Endothelial cell of umbilical vein (primary cell): ENCODE data around the gene LDAF1.

Source experiments
- CTCF ChIP-seq, 2 donors: IDR thresholded peaks; 1 replicate in 1 of 2; 2 replicates in 1 of 2; pipeline ENCODE4 v1.5.1; 2011; ENCODE audit warnings: low read length in 2 of 2, mild to moderate bottlenecking in 2 of 2, moderate library complexity in 2 of 2, control low read depth in 1 of 2, inconsistent platforms in 1 of 2, low read depth in 1 of 2; ENCODE audit not compliant: insufficient read depth in 1 of 2; ENCODE audit errors: extremely low read depth in 1 of 2
- EZH2 ChIP-seq: IDR thresholded peaks from 2 replicates; pipeline ENCODE4 v1.6.1; 2012; ENCODE audit warnings: borderline replicate concordance, low read depth, mild to moderate bottlenecking, moderate library complexity, low read length, inconsistent platforms; ENCODE audit not compliant: severe bottlenecking
- FOS ChIP-seq: IDR thresholded peaks from 2 replicates; pipeline ENCODE4 v1.6.1; 2011; ENCODE audit warnings: mild to moderate bottlenecking, low read length, moderate library complexity, borderline replicate concordance; ENCODE audit not compliant: insufficient read depth
- MAX ChIP-seq: IDR thresholded peaks from 2 replicates; pipeline ENCODE4 v1.6.1; 2011; ENCODE audit not compliant: insufficient read depth, insufficient read length
- POLR2A ChIP-seq: IDR thresholded peaks from 2 replicates; pipeline ENCODE4 v1.6.1; 2012; ENCODE audit warnings: low read depth, mild to moderate bottlenecking, control low read depth, low read length
- POLR2AphosphoS5 ChIP-seq: IDR thresholded peaks from 2 replicates; pipeline ENCODE4 v1.6.1; 2012; ENCODE audit warnings: low read depth, mild to moderate bottlenecking, control low read depth, low read length, moderate library complexity; ENCODE audit not compliant: insufficient read depth

- TF ChIP-seq MAX (no peak), CTCF (IDR thresholded peaks at IDR 0.05; ENCODE audit: extremely low read depth in 1 of 2, insufficient read depth in 1 of 2, low read depth in 1 of 2, low read length in 2 of 2) (no peak), POLR2A (no peak), FOS (no peak), POLR2AphosphoS5 (no peak), EZH2 (no peak)
Observed at GRCh38 chr16:21134053-21134452, 24.4 kb upstream of the LDAF1 start.
